GM18499 (cell line): Measurements from ENCODE around the gene FTMT.
"Not testable (repeated sequence)": the region's sequence is repeated elsewhere in the genome, so short reads cannot be mapped to it uniquely, and the experiment has no call there.

Experiments used
- ATAC-seq: cut with Tn5 transposase; IDR thresholded peaks from one replicate; pipeline ENCODE4 v1.9.1; 2021; ENCODE audit warnings: moderate number of reproducible peaks; ENCODE audit not compliant: insufficient read depth, unreplicated experiment

Gene FTMT

DNA sequence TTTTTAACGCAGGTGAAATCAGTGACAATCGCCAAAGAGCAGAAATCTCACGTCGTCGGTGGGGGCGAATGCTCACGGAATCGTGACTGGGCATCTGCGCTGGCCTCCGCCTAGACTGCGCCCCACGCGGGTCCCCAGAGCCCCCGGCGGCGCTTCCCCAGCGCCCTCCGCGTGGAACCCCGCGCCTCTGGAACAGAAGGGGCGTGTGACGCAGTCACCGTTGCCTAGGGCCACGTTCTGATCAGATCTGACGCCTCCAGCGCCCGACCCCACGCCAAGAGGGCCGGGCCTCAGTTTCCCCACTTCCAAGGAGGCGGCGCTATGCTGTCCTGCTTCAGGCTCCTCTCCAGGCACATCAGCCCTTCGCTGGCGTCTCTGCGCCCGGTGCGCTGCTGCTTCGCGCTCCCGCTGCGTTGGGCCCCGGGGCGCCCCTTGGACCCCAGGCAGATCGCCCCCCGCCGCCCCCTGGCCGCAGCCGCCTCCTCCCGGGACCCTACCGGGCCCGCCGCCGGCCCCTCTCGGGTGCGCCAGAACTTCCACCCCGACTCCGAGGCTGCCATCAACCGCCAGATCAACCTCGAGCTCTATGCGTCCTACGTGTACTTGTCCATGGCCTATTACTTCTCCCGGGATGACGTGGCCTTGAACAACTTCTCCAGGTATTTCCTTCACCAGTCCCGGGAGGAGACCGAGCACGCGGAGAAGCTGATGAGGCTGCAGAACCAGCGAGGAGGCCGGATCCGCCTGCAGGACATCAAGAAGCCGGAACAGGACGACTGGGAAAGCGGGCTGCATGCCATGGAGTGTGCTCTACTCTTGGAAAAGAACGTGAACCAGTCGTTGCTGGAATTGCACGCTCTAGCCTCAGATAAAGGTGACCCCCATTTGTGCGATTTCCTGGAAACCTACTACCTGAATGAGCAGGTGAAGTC lies at the start of gene FTMT:
Gene FTMT (plus strand): TSS at position 240 of the 932 bp plus-strand sequence. CDS start 82 bp downstream, at position 322.
- ATAC-seq: no peak

DNA sequence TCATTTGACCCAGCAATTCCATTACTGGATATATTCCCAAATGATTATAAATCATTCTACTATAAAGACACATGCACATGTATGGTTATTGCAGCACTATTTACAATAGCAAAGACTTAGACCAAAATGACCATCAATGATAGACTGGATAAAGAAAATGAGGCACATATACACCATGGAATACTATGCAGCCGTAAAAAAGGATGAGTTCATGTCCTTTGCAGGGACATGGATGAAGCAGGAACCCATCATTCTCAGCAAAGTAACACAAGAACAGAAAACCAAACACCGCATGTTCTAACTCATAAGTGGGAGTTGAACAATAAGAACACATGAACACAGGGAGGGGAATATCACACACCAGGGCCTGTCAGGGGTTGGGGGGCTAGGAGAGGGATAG lies 46.4 kb upstream of the FTMT start:
- ATAC-seq: not testable (repeated sequence)

DNA sequence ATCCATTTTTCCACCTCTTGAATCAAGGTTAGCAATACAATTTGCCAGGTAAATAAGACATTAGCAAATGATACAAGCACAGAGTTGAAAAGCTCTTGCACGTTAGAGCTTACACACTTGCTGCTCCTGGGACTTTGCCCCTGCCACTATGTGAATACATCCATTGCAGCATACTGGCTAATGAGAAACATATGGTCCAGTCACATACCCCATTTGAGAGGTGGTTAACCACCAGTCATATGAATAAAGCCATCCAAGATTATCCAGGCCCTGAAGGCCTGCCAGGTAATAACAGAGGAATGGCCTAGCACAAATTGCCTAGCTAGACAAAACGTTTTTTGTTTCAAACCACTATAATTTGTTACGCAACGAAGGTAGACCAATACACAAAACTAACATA lies 45.8 kb upstream of the FTMT start:
- ATAC-seq: no peak

DNA sequence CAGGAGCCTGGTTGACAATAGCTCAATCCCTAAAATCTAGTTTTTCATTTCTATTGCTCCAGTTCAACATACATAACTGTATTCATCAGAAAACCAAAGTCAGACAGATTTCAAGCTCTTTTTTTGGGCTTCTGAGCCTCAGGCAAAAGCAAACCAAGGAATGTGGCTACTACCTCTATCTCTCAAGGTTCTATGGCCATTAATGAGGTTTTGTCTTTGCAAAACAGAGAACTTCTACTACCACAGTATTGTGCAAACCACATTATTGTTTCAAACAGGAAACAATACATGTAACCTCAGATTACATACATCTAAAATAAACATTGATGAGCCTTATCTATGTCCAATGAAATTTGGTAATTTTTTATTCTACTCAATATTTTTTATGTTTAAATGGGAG lies 35.5 kb upstream of the FTMT start:
- no peak for ATAC-seq

DNA sequence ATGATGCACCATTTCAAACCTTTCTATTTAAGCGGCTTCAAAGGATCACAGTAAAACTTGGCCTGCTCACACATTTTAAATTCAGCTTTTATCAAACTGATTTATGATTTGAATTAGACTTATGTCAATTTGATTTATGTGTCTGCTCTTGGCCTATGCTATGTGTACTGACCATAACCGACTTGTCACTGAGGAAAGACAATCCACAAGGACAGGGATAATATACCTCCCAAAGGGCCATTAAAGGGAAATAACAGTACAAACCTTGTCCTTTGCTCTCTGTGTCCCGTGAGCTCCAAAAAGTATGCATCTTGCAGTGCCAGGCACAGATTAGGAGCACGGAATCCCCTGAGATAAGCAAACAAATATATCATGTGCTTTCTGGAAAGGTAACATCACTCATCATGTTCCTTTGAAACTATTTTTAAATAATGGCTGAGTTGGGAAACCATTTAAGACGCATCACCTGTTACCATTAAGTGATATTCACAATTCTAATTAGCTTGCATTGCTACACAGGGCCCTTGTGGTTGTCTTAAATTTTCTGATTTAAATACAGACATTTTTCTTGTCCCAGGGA lies 31.9 kb upstream of the FTMT start:
- ATAC-seq: no peak

DNA sequence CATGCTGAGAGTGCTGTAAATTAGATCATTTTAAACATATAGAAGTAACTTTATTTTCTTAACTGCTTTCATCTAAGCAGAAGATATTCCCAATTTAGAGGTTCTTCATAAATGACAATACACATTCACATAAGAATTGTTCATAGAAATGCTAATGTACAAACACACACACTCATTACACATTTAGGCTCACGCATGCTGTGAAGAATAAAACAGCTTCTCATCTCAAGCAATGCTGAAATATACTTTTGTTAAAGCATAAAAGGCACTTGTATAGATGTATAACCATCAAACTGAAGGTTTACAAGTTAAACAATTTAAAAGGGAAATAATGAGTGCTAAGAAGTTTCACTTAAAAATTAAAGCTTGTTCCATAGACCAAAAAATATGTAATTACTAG lies 18.1 kb upstream of the FTMT start:
- ATAC-seq: no peak

DNA sequence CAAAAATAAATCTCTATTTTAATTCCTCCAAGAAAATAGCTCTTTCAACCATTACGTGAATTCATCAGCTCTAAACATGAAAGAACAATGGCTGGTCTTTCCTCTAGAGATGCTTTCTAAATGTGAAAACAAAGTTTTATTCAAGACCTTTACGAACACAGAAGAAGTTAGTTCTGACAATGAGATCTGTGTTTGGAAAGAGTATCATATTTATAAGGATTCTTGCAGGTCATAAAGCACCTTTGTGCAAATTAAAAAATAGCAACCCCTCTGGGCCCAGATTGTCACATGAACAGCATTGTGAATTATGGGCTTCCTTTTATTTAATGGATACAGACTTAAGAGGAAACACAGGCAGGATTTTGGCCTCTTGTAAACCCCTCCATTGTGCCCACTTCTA lies 17.7 kb upstream of the FTMT start:
- ATAC-seq: no peak

DNA sequence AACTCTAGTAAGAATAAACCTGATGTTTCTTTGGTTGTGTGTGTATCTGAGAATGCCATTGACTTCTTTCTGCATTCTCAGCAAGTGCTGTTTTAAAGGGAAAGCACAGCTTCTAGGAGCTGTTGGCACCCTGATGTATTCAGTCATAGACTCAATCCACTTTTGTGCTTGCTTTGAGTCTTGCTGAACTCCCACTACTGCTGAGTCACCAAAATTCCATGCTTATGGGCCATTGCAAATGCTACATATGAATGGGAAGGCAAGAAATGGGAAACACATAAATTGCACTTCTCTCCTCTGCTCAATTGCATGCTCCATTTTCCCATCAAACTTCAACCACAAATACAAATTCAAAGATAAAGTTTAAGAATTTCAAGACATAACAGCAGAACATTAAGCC lies 9.8 kb upstream of the FTMT start:
- no peak for ATAC-seq

DNA sequence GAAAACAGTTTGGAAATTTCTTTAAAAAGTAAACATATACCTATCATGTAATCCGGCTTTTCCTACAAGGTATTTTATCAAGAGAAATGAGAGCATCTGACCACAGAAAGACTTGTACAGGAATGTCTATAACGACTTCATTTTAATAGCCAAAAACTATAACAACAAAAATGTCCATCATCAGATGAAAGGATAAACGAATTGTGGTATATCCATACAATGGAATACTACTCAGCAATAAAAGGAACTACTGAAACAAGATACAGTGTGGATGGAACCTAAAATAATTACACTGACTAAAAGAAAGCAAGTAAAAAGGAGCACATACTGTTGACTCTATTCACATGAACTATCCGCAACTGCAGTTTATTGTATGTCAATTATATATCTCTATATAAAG lies 1.4 kb upstream of the FTMT start:
- no peak for ATAC-seq

DNA sequence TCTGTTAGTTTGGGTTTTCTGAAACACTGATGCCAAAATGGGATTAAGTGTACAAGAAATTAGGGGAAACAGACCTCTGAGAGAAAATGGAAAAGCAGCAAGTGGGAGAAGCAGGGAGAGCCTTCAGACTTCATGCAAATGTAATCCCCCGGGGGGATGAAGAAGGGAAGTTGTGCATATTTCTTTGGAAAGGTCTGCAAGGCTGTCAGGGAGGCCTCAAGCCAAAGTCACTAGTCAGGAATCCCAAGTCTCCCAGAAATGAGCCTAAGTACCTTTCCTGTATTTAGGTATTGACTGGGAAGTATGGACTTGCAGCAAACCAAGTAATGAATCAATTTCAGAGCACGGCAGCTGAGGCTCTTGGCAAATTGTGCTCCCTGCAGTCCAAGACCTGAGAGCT lies 2.2 kb downstream of the FTMT start:
- ATAC-seq: no peak

DNA sequence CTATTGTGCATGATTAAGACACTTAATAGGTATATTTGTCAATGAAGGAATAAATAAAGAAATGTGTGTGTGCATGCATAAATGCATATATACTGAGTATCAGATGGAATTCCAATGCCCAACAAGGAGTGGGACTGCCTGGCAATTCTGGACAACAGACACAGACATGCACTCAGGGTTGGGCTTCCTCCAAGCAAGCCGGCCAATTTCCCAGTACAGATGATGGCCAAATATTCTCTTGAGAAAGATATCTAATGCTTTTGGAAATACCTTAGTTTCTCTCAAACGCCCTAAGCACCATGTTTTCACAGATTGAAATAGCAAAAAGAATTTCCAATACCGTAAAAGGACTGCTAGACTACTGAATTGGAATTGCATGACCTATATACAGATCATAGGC lies 11.1 kb downstream of the FTMT start:
- ATAC-seq: no peak

DNA sequence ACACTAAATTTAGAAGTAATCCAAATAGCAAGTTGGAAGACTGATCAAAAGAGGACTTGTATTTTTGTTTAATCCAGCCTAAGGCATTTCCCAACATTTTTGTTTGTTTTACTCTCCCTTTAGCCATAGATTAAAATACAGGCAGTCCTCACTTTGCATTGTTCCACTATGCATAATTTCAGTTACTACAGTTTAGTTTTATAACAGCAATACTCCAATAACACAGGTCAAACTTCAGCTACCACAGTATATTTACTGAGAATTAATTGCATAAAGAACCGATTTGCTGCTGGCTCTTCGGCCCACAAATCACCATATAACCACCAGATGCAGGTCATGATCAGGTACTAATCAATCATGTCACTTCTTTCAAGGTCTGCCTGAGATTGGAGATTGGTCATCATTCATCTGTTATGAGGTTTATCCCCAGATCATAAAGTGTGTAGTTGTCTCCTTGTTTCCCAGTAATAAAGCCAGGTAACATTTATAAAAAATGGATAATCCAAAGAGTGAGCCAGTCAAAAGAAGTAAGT lies 12.1 kb downstream of the FTMT start:
- no peak for ATAC-seq

DNA sequence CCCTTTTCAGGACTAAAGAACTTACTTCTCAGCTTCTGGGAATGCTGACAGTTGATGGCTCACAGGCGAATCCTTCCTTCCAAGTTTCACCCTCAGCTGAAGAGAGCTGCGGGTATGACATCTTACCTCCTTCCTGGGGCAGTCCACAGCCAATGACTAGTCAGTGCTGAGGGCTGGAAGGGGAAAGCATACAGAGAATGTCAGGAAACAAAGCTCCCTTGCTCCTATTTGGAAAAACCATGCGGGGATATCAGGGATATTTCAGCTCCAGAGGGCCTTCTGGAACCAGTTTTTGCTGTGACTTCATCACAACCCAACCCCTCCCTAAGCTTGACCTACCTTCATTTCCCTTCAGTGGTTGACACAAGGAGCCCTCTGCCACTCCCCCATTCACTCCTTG lies 15.7 kb downstream of the FTMT start:
- ATAC-seq: no peak

DNA sequence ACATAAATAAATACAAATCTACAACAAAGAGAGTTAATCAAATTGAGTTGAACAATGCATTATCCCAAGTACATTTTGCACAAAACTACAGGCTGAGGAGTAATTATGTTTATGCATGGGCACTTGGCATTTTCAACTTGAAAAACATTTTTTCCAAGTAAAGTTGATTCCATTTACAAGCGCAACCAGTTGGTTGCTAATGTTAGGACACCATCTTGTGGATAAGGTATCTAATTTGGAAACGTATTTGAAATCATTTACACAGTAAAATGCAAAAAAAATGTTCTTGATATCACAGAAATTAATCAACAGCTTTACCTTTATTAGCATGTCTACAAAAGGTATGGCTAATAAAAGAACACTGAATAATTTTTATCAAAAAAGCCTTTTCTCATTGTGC lies 18.8 kb downstream of the FTMT start:
- ATAC-seq: no peak

DNA sequence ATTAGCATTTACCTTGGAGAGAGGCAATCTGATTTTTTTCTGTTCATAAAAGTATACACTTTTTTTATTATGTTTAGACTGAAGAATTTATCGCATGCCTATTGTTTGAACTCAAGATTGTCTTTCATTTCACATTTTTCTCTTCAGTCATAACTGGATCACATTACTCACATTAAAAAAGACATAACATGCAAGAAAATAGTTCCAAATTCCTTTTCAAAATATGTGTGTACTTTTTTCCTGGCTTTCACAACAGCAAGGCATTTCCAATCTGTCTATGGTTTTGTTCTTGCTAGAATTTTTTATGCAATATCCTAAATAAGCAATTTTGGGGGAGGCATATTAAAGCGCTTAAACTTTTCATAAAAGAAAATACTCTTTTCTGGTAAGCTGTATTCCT lies 21.2 kb downstream of the FTMT start:
- no peak for ATAC-seq

DNA sequence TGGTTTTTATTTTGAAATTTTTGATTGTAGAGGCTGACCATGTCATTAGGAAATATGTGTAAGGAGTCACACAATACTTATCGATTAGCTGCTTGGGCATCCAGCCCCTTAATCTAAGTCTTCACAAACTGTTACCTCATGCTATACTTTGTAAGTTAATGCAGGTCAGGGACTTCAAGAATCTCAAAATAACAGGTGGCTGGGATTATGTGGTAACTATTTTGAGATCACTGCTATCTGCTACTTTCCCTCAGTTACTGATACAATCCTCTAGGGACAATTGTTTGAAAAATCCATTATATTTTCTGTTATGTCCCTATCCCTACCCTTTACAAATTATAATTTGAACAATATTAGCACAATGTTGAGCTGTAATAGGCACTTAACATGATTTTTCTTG lies 21.7 kb downstream of the FTMT start:
- ATAC-seq: no peak

DNA sequence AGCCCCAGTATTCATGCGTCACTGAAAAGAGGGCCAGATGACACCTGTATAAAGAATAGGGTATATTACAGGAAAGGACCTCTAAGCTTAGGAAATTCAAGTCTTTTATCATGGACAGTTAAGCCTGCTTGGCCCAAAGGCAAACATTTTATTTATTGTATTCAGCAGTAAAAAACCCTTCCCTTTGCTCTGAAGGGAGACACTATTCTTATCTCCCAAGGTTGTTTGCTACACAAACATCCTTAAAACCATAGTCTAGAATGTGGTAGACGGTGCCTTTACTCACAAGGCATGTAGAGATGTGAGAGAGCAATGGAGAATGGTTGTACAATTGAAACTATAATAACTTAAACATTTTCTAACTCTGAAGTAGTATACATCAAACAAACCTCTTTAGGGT lies 33.9 kb downstream of the FTMT start:
- ATAC-seq: no peak

DNA sequence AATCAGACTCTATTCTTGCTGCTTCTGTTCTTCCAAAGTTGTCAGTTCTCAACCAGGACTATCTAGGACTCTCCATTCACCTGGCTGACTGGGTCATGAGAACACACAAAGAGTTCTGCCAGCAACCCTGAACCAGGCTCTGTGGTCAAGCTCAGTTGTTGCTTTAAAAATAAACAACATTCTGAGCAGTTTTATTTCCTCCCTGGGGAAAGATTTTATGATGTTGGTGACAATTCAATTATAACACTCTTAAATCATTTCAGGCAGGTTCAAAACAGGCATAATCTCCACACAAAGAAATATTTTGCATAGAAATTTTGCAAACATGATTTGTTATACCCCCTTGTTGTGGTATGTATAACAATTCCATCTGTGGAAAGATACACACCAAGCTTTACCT lies 36.0 kb downstream of the FTMT start:
- no peak for ATAC-seq

DNA sequence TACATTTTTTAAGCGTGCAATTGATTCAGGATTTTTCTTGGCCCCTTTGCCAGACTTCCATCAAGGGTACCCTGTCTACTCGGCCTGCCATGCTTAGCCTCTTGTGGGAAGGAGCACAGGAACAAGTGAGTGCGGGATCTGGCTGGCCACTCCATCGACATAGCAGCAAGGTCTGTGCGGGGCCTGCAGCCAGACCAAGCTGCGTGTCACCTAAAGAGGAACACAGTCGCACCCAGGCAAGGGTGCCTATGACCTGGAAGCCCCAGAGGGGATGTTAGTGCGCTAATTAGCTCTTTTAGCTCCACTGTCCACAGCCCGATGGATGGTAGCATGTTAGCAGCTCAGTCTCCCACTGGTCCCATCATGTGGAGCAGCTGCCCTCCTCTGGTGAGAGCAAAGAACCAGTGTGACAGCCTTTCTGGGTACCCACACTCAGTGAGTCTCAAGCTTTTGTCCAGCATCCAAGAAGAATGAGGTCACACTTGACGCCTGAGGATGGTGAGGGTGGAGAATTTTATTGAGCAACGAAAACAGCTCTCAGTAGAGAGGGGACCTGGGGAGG lies 38.7 kb downstream of the FTMT start:
- ATAC-seq: no peak

DNA sequence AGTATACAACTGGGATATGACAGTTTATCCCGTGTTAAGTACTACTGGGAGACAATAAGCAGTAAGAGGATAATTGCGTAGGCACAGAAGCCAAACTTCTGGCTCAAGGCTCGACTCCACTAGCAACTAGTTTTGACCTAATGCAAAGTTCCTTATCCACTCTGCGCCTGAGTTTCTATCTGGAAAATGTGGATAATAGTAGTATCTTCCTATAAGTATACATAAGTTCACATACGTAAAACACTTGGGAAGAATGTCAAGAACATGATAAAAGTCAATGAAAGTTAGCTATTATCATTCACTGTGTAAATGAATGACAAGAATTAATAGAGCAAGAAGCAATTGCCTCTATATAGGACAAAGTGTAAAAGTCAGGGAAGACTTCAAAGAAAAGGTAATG lies 45.7 kb downstream of the FTMT start:
- ATAC-seq: no peak

DNA sequence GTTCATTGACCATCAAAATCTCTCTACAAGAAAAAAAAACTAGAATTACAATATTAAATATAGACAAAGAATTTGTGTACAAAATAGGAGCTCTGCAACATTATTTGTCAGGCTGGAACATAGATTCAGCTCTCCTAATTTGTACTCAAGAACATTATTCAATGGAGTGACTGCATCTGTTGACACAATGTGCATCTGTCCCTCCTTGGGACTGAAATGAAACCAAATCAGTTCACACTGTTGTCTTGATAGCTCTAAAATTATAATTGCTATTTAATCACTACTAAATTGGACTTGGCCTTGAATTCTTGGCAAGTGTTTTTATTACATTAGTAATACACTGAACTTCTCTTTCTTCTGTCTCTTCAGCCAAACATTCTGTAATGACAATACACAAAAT lies 47.7 kb downstream of the FTMT start:
- no peak for ATAC-seq
